Activated B cell treated with CpG ODN at 0.5 μM for 24 hours (primary cell): ENCODE results near the gene TNRC6B. TPM values are rescaled to one million over a fixed set of nuclear protein-coding genes. Genes with fewer than 3 reads are reported as not detected.

Experiments used
- ATAC-seq: fragments of 200-7000 bp; cut with Tn5 transposase; one replicate; pipeline ENCODE4 v1.10.0; 2021; ENCODE audit warnings: low read depth, mild to moderate bottlenecking, moderate library complexity
- CTCF ChIA-PET: fragments of 350-600 bp; sonication (Branson Sonifier 250); formaldehyde crosslinking; loops from one replicate; lab custom pipeline; 2021; ENCODE audit warnings: antibody characterized with exemption; lab: Charles Lee
- POLR2A ChIA-PET: fragments of 350-600 bp; sonication (Branson Sonifier 250); formaldehyde crosslinking; loops from one replicate; lab custom pipeline; 2021; ENCODE audit warnings: antibody characterized with exemption; lab: Charles Lee
- DNase-seq: peaks from one replicate; pipeline ENCODE4 v3.0.0; 2022
- H3K27ac Mint-ChIP-seq: one replicate; pipeline ENCODE4 v1.8.0; 2020; ENCODE audit warnings: mixed read lengths
- H3K27me3 Mint-ChIP-seq: one replicate; pipeline ENCODE4 v1.8.0; 2021; ENCODE audit warnings: mixed read lengths
- H3K36me3 Mint-ChIP-seq: one replicate; pipeline ENCODE4 v1.8.0; 2021; ENCODE audit warnings: low read depth, mixed read lengths
- H3K4me1 Mint-ChIP-seq: one replicate; pipeline ENCODE4 v1.8.0; 2021; ENCODE audit warnings: mixed read lengths
- H3K4me3 Mint-ChIP-seq: one replicate; pipeline ENCODE4 v1.8.0; 2020; ENCODE audit warnings: mild to moderate bottlenecking, mixed read lengths
- H3K9me3 Mint-ChIP-seq: one replicate; pipeline ENCODE4 v1.8.0; 2020; ENCODE audit warnings: mixed read lengths
- CTCF ChIP-seq: fragments of 200-600 bp; IDR thresholded peaks from one replicate; pipeline ENCODE4 v1.8.0; 2022; ENCODE audit warnings: antibody characterized with exemption, mild to moderate bottlenecking
- intact Hi-C: fragments of 100-400 bp; cut with micrococcal nuclease; formaldehyde crosslinking; loops from one replicate; pipeline ENCODE4 v1.15.1; 2024
- total RNA-seq: library from RNA; stranded (reverse); gene quantifications from 2 replicates; pipeline ENCODE4 v1.2.3, GENCODE V29; 2022

The TNRC6B gene
- total RNA-seq, 1 donor from 2014 or later = 95.2 TPM

DNA sequence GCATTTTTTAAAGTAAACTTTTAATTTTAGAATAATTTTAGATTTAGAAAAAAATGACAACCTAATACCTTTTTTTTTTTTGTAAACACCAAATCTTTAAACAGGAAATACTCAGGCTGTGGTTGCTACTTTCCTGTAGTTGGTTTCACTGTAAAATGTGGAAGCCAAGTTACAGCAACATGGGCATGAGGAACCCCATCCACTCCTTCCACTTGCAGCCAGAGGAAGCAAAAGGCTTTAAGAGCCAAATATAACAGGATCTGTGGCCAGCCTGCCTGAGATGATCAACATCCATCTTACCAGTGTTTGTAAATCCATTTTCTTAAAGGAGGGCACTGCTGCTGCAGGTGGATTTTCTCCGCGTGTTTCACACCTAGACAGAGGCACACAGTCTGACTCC, 66.2 kb downstream of the TNRC6B start:
- Mint-ChIP-seq H3K27ac (peak overlapping the region; percentile 12), H3K4me3 (no peak overlapping the region), H3K9me3 (no peaks in the 10 kb centered on the region), H3K36me3 (peaks cover 40% of the 10 kb centered on the region), H3K4me1 (peaks cover 44% of the 10 kb centered on the region), H3K27me3 (no peaks in the 10 kb centered on the region)
- ChIA-PET POLR2A (interaction anchor here (0.7 kb wide), 1 partner anchor 100 kb away, joined by 5 read pairs; no protein-coding TSS in a partner anchor), CTCF (interaction anchor here (0.7 kb wide), 1 partner anchor 14 kb away, joined by 3 read pairs; no protein-coding TSS in a partner anchor)
- intact Hi-C loops = no loop called here
- DNase-seq = no peak
- no peak for TF ChIP-seq CTCF
- ATAC-seq = no peak

GRCh38 chr22:40244586-40244985, 66.9 kb downstream of the TNRC6B start:
- Mint-ChIP-seq H3K36me3 (peaks cover 47% of the 10 kb centered on the region), H3K4me1 (peaks cover 39% of the 10 kb centered on the region), H3K4me3 (no peak overlapping the region), H3K27me3 (no peaks in the 10 kb centered on the region), H3K27ac (no peak overlapping the region), H3K9me3 (no peaks in the 10 kb centered on the region)
- ATAC-seq (no peak), DNase-seq (no peak)
- TF ChIP-seq CTCF = no peak
- intact Hi-C loops = no loop called here
- ChIA-PET CTCF (no interaction called here), POLR2A (interaction anchor here (1.1 kb wide), 1 partner anchor 13 kb away, joined by 3 read pairs; no protein-coding TSS in a partner anchor)

DNA sequence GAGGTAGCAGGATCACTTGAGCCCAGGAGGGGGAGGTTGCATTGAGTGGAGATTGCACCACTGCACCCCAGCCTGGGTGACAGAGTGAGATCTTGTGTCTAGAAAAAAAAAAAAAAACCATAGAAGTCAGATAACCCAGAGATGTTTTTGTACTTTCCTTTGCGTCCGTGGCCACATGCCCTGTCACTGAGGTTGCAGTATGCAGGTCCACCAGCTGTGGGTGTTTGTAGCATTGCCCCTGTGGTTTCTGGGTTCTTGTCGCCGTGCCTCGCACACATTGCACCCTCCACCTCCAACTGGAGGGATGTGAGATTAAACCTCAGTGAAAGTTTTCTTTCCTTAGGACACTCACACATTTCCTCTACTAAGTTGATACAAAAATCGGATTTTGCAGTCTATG, 70.3 kb downstream of the TNRC6B start:
- ATAC-seq (no peak), DNase-seq (no peak)
- Mint-ChIP-seq H3K4me3 (no peak overlapping the region), H3K4me1 (peaks cover 18% of the 10 kb centered on the region), H3K27ac (peak overlapping the region; percentile 30), H3K27me3 (no peaks in the 10 kb centered on the region), H3K36me3 (peaks cover 55% of the 10 kb centered on the region), H3K9me3 (no peaks in the 10 kb centered on the region)
- intact Hi-C loops = no loop called here
- ChIA-PET POLR2A (no interaction called here), CTCF (no interaction called here)
- no peak for TF ChIP-seq CTCF

DNA sequence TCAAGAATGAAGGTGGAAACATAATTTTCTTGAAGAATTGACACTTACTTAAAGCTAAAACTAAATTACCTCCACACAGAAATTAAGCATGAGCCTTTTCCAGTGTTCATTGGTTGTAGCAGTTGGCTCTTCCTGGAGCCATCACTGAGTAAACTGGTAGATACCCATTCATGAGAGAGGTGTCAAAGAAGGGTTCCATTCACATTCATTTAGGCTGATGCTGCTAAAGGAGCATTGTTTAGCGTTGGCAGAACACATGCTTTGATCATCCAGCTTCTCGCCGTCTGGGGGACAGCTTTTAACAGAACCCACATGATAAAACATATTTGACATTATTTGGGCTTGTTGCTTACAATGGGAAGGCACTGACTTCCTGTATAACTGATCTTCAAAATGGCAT, 71.6 kb downstream of the TNRC6B start:
- DNase-seq (no peak), ATAC-seq (no peak)
- ChIA-PET CTCF (no interaction called here), POLR2A (no interaction called here)
- intact Hi-C loops = no loop called here
- Mint-ChIP-seq H3K9me3 (no peaks in the 10 kb centered on the region), H3K4me1 (peaks cover 15% of the 10 kb centered on the region), H3K36me3 (peaks cover 64% of the 10 kb centered on the region), H3K27me3 (no peaks in the 10 kb centered on the region), H3K27ac (no peak overlapping the region), H3K4me3 (no peak overlapping the region)
- no peak for TF ChIP-seq CTCF

DNA sequence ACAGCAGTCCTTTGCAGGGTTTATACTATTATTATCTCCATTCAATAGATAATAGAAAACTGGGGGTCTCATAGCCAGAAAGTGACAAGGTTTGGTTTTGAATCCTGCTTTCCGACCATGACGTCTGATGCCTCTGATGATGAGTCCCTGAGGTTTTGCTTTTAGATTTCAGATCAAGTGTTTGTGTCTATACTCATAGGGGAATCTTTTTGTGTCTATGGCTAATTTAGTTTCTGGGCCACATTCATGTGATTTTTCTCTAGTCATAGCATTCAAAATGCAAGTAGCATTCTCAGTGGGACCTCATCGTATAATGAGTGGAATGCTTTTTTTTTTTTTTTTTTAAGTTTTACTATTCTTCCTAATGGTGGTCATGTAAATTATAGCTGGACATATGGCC, 72.9 kb downstream of the TNRC6B start:
- Mint-ChIP-seq H3K4me3 (no peak overlapping the region), H3K27me3 (no peaks in the 10 kb centered on the region), H3K36me3 (peaks cover 65% of the 10 kb centered on the region), H3K9me3 (no peaks in the 10 kb centered on the region), H3K27ac (peak overlapping the region; percentile 56), H3K4me1 (peaks cover 10% of the 10 kb centered on the region)
- no peak for TF ChIP-seq CTCF
- ChIA-PET POLR2A (interaction anchor here (0.6 kb wide), 1 partner anchor 612 kb away, joined by 3 read pairs; no protein-coding TSS in a partner anchor), CTCF (interaction anchor here (1.1 kb wide), 1 partner anchor 35 kb away, joined by 3 read pairs; no protein-coding TSS in a partner anchor)
- intact Hi-C loops = no loop called here
- DNase-seq (no peak), ATAC-seq (no peak)
